Measurements from ENCODE around the gene LTF.
A peak's percentile ranks its signal among the peaks of the same experiment; 100 is the strongest.
"Not testable (repeated sequence)": the region's sequence is repeated elsewhere in the genome, so short reads cannot be mapped to it uniquely, and the experiment has no call there.

The LTF gene

DNA sequence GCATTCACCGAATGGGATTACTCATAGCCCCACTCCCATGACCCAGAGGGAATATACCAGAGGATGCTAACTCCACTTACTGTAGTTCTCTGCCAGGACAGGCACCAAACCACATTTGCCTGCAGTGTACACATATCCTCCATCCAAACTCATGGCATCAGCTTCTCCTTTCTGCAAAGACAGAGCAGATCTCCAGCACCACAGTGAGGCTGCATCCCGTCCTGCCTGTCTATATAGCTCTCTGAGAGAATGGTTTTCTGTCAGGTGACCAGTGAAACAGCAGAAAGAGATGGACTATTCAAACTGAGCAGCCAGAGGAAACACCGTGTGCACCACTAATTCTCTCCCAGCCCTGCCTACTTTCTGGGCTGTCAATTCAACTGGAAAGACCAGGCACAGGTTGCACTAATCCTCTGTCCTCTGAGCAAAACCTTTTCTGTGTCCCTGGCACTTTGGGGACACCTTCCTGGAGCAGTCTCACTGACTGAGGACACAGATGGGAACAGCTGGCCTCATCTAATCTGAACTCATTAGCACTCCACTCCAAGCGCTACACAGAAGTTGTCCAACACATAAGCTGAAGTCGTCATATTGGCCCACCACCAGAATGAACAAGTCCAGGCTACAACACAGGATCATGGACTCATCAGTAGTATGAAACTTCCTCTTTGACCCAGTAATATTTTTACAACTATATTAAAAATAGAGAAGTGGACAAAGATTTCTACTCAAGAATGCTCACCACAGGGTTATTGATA is 17.3 kb downstream of the LTF start:
- no peak for DNase-seq

- DNase-seq, result peak in 5 of 56 donors; percentile 2 to 58 (median 29)
These were observed 21.9 kb downstream of the LTF start for GRCh38 chr3:46442576-46443530.

GRCh38 chr3:46440531-46441294 is 24.0 kb downstream of the LTF start:
- no peak for DNase-seq

DNA sequence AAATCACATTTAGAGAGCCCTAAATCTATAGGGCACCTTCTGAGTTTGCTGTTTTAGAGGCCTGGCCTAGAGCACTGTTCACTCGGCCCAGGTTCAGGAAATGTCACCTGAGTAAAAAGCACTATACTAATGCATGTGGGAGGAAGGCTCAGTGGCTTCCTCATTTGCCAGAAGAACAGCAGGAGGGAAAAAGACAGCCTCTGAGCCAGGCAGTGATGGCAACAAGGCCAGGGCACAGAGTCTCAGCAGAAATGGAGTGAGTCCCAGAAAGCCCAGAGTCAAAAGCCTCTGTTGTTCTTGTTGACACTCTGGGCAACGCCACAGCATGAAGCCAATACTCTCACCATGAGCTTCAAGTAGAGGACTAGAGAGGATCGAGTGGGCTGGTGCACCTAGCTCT is 25.9 kb downstream of the LTF start:
- DNase-seq, result peak in 4 of 56 donors; percentile 6 to 26 (median 22)

DNA sequence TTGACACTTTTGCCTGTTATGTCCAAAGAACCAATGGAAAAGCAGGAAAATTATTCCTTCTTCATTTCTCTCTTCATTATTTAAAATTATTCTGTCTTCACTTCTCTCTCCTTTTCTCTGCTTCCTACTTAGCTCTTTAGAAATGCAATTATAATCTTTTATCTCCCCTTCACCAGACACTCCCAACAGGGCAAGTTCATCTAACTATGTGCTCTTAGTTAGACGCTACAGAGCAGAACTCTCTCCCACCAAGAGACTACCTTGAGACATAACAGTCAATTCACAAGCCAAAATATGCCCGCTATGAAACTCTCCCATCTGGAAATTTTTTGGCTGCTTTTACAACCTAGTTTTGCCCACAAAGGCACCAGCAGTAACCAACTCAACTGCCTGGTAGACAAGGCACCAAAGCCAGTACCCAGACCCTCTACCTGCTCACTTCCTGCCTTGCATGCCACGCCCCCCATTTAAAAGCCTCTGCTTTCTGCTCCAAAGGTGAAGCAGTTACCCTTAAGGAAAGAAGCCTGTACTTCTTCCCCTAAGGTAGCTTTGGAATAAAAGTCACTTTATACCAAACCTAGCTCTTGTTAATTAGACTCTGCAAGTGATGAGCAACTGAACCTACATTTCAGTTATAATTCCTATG is 29.5 kb downstream of the LTF start:
- no peak for DNase-seq

- no peak for DNase-seq
These were observed 30.9 kb downstream of the LTF start for GRCh38 chr3:46433841-46434240.

- not testable (repeated sequence) for DNase-seq
These were observed 31.6 kb downstream of the LTF start for GRCh38 chr3:46433118-46433517.

DNA sequence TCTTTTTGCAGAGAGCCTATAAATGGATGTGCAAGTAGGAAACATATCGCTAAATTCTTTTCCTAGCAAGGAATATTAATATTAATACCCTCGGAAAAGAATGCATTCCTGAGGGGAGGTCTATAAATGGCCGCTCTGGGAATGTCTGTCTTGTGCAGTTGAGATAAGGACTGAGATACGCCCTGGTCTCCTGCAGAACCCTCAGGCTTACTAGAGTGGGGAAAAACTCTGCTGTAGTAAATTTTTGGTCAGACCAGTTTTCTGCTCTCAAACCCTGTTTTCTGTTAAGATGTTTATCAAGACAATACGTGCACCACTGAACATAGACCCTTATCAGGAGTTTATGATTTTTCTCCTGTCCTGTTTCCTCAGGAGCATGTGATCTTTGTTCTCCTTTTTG is 32.8 kb downstream of the LTF start:
- DNase-seq, result not testable (repeated sequence)

- not testable (repeated sequence) for DNase-seq
These were observed 33.8 kb downstream of the LTF start for GRCh38 chr3:46430879-46431278.

DNA sequence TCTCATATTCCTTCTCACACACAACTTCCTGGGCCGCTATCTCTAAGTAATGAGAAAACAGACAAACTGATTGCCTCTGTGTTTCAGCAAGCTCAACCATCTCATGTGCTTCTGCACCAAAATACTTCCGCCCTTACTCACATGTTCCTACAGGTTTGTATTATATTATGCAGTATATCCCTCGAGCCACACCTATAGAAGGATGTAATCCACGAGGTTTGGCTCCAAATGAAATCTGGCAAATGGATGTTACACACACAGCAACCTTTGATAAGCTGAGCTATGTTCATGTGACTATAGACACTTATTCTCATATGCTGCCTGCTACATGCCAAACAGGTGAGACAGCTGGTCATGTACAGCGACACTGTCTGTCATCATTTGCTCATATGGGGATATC is 35.0 kb downstream of the LTF start:
- no peak for DNase-seq

DNA sequence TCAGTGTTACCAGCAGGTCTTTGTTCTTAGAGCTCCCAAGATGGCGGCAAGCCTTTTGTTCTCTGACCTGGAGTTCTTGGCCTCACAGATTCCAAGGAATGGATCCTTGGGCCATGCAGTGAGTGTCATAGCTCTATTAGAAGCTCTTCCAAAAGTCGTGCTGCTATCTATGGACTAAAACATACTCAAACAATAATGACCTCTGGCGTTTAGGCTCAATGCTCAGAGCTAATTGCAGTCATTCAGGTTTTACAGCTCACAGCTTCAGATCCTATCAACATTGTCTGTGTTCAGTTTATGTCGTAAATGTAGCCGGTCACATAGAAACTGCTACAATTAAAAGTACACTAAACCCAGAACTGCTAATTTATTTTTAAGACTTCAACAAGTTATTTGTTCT is 35.5 kb downstream of the LTF start:
- DNase-seq, result no peak

DNA sequence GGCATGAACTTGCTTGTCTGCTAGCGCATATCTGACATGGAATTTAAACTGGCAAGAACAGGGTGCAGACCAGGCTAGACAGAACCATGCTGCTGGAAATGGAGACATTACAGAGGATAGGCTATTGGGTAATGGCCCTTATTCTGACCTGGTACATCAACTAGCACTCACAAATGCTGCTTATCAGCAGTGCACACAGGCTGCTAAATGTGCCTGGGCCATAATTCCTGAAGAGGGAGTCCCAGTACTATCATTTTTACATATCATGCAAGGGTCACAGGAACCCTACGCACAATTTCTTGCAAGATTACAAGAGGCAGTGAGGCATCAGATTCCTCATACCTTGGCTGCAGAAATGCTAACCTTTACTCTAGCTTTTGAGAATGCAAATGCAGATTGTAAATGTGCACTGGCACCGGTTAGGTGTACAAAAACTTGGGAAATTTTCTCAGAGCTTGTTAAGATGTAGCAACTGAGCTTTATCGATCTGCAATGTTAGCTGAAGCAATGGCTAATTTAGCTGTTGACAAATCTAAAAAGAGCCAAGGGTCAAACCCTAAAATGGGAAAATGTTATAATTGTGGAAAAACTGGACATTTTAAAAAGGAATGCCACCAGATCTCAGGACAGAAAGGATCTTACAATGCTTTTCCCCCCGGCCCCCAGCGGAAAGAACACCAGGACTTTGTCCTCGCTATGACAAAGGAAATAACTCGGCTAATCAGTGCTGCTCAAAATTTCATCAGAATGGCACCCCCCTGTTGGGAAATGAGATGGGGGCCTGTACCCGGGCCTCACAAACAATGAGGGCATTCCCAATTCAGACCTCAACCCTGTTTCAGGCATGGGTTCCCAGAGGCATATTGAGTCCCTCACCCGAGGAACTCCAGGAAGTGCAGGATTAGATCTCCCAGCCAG is 36.5 kb downstream of the LTF start:
- DNase-seq, result no peak

DNA sequence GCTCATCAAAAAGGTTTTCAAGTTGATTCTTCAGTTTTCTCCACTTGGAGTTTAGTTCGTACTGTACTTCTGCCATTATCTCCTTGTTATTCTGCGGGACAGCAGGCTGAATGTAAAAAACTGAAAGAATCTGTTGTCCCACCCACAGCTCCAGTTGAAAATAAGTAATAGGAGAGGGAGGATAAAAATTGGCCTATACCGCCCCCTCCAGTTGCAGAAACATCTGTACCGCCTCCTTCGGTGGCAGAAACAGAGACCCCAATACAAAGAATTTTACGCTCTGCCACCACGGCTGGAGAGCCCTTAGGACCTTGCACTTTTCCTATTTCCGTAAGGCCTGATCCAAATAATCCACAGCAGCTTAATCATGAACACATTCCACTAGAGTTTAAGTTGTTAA is 37.3 kb downstream of the LTF start:
- DNase-seq, result not testable (repeated sequence)

DNA sequence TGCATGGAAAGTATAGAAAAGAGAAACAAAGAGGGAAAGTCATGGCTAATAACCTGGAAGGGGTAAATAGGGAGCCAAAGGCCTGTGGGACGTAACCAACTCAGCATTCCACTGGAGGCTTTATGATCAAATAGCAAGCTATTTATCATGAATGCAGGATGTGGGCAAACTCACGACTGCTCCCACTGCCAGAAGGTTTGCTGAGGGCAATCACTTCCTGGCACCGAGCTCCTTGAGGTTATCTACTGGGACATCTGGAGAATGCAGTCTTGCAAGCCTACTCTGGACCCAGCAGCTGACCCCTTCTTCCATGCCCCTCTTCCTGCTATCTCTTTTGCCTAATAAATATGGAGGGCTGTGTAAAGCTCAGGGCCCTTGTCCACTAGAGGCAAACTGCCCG is 38.2 kb downstream of the LTF start:
- DNase-seq, result not testable (repeated sequence)

GRCh38 chr3:46423588-46423987 is 41.1 kb downstream of the LTF start:
- DNase-seq, result peak in 10 of 56 donors; percentile 6 to 35 (median 24)

- DNase-seq, result no peak
These were observed 42.1 kb downstream of the LTF start for GRCh38 chr3:46422617-46423016.

GRCh38 chr3:46420931-46421330 is 43.8 kb downstream of the LTF start:
- DNase-seq, result no peak

DNA sequence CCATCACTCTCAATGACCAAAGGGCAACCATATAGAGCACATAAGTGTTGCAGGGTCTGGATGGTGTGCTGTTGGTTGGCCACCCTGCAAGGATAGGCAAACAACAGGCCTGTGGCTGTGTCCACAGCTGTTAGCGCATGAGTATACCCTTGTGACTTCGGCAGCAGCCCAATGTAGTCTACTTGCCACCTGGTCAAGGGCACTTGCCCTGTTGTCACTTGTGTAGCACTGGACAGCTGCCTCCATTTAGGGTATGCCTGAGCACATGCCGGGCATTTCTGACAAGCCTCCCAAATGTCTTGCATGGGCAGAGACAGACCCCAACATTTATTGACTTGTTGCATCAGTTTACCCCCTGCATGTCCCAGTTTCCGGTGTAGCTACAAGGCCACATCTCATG is 44.9 kb downstream of the LTF start:
- no peak for DNase-seq

DNA sequence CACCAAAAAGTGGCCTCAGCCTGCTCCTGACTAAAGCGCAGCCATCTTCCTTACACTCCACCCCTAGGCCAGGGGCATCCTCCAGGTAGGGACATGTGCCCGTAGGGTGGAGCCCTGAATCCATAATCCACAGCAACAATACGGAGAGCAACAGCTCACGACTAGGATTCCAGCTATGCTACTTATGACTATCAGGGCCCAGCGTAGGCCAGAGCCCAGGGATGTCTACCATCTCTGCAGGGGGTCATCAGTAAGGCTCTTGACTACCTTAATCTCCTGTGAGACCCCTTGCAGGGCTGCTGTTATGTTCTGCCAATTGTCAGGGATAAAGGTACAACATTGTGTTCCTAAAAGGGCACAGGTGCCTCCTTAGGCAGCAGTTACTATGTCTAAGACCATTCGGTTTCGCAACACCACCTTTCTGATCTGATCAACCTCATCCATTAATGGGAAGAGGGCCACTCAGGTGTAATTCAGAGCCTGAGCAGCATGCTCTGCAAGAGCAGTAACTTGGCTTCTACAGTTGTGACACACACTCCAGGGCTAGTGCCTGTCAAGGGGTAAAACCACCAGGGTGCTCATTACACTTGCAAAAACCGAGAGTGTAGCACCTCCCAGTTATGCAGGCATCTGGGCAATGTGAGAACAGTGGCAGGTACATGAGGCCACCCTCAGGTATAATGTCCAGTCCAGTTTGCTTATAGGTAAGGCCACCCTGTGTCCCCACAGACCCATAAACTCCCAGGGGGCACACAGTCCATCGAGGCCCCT is 46.7 kb downstream of the LTF start:
- DNase-seq, result no peak
